HG02623 (cell line): ENCODE results near the gene CLEC19A.

Experiments
- ATAC-seq: cut with Tn5 transposase; IDR thresholded peaks from one replicate; pipeline ENCODE4 v1.9.1; 2021; ENCODE audit warnings: moderate library complexity; ENCODE audit not compliant: unreplicated experiment

CLEC19A gene

DNA sequence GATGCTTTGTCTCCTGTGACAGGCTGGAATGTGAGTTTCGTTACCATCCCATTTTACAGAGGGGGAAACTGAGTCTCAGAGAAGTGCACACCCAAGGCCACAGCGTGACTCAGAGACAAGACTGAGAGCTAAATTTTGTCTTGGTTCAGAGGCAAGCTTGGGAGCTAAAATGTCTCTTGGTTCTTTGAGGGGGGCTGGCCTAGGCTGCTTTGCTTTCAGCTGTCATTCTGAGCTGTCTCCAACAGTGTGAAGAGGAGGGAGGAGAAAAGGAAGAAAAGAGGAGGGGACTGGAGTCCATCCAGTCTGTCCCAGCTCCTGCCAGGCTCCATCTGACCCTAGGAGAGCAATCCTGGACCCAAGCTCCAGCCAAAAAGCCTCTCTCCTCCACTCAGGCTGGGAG is at the start of gene CLEC19A:
CLEC19A (plus strand) TSS at position 301 of the 400 bp plus-strand sequence. CDS start 121 bp downstream, outside the sequence.
- ATAC-seq, result no peak

DNA sequence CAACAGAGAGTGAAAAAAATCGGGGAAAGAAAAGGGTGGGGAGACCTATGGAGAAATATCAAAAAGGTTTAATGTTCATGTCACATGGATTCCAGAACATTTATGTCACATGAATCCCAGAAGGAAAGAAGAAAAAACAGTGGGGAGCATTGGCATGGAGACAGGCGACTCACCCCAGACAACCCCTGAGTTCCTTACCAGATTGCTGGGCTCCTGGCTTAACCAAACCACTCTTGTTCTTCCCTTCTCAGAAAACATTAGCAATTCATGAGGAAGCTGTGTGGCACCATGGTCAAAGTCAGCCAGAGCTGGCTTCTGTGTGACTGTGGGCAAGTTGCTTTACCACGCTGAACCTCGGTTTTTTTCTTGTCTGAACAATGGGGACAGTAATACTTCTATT is 49.6 kb upstream of the CLEC19A start:
- ATAC-seq, result no peak

DNA sequence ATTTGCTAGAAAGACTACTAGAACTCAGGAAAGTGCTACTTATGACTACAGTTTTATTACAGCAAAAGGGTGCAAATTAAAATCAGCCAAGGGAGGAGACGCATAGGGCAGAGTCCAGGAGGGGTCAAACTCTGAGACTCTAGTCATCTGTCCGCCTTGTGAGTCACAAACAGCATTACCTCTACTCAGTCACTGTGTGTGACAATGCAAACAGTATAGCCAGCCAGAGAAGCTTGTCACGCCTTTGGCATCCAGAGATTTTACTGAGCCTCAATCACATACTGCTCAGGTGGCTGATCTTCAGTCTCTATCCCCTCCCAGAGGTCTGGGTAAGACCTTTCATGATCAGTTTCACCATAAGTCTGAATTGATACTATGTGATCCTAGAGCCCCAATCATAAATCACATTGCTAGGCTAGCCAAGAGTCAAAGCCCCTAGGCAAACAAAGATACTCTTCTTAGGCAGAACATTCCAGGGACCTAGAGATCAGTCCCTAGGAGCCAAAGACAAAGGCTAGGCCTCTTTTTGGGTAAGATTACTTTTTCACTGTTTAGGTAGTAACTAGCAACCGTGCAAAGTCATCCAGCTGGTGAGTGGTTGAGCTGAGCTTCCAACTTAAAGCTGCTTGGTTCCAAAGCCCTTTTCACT is 48.8 kb upstream of the CLEC19A start:
- no peak for ATAC-seq

DNA sequence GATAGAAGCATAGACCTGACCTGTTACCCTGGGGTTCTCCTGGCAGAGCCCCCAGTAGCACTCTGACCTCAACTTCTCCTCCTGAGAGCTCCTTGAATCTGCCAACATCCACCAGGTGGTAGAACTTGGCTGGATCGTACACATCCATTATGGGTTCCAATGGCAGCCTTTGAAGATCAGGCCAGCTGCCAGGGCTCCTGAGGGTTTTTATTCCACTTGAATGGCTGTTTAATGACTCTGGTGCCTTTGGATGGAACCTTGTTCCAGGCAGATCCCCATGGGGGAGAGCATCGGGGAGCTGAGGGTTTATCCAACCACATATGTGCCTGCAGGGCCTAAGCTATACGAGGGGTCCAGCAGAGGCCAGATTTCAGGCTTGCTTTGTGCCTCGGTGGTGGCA is 47.1 kb upstream of the CLEC19A start:
- ATAC-seq, result no peak

GRCh38 chr16:19239511-19240155 is 45.9 kb upstream of the CLEC19A start:
- ATAC-seq, result no peak

DNA sequence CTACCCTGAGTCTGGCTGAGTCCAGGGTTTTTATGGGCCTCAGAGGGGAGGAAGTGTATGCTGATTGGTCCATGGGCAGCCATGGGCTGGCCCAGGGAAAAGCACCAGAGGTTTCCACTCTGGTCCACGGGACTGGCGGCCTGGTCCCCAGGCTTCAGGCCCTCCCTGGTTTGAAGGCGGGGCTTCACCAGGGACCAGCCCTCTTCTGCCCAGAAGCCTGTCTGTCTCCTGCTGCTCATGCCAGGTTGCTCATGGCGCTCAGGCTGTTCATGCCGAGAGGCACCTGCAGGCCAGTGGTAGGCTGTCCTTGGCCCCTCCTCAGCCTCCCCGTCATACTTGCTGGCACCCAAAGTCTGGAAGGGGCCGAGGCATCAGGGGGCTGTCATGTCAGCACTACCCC is 45.0 kb upstream of the CLEC19A start:
- no peak for ATAC-seq

- ATAC-seq, result no peak
These were observed 44.0 kb upstream of the CLEC19A start for GRCh38 chr16:19241512-19241911.

GRCh38 chr16:19242186-19242585 is 43.3 kb upstream of the CLEC19A start:
- no peak for ATAC-seq

GRCh38 chr16:19242987-19243575 is 42.5 kb upstream of the CLEC19A start:
- no peak for ATAC-seq

GRCh38 chr16:19245326-19245925 is 40.1 kb upstream of the CLEC19A start:
- ATAC-seq, result no peak

GRCh38 chr16:19252904-19253303 is 32.6 kb upstream of the CLEC19A start:
- no peak for ATAC-seq

GRCh38 chr16:19254611-19255010 is 30.9 kb upstream of the CLEC19A start:
- ATAC-seq, result no peak

GRCh38 chr16:19264123-19264673 is 21.3 kb upstream of the CLEC19A start:
- no peak for ATAC-seq

DNA sequence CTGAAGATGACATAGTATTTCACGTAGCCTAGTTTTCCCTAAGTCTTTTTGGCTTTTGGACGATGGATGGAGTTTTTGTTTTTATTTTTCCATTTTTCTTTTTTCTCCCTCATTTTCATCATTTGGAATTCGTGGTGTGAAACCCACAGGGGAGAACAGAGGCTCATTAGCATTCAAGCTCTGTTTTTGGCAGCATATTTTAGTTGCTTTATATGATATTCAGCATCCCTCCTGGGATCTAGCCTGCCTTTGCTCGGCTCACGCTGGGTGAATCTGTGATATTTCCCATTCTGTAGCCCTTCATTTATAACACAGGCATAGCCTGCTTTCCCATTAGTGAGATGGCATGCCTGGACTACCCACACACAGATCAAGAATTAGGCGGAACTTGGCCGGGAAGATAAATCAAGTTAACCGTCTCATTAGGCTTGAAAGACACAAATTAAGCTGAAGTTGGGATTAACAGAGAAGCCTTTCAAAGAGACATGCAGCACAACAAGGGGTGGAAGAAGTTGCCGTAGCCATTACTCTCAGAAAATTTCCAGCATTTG is 20.1 kb upstream of the CLEC19A start:
- ATAC-seq, result no peak

DNA sequence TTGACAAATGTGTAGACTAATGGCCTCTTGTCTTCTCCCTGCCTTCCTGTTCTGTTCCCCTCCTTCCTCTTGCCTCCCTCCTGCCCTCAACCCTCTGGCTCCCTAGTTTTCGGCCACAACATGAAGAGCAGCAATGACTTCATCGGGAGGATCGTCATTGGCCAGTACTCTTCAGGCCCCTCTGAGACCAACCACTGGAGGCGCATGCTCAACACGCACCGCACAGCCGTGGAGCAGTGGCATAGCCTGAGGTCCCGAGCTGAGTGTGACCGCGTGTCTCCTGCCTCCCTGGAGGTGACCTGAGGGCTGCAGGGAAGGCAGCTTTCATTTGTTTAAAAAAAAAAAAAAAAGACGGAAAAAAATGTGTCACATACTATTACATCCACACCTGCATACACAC is 18.8 kb upstream of the CLEC19A start:
- ATAC-seq, result no peak

GRCh38 chr16:19269098-19269497 is 16.4 kb upstream of the CLEC19A start:
- no peak for ATAC-seq

DNA sequence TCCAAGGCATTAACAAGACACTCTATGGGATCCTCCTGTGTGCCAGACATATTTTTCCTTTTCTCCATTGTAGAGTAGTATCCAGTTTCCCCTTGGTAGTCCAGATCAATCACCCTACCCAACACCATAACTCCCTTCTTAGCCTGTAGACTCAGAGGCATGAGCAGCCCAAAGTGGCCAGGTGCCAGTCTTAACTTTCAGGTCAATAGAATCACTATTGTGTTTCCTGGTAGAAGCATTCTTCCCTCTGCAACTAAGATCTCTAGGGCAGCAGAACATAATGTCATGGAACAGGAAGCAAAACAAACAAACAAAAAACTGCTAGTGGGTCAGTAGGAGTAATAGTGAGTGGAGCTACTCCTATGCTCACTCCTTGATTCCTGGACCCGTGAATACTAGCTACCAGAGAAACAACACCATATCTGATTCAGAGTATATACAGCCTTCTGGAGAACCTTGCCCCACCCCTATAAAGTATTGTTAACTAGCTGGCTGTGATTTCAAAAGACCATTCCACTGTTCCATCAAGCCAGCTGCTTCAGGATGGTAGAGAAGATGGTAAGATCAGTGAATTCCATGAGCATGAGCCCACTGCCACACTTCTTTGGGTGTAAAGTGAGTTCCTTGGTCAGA is 11.2 kb upstream of the CLEC19A start:
- ATAC-seq, result no peak

- ATAC-seq, result no peak
These were observed 7.1 kb upstream of the CLEC19A start for GRCh38 chr16:19278403-19278802.

GRCh38 chr16:19281246-19281645 is 4.3 kb upstream of the CLEC19A start:
- no peak for ATAC-seq

GRCh38 chr16:19282101-19282500 is 3.4 kb upstream of the CLEC19A start:
- ATAC-seq, result no peak

GRCh38 chr16:19283637-19284036 is 1.9 kb upstream of the CLEC19A start:
- ATAC-seq, result no peak
